GM04504 (cell line): ENCODE measurements around the gene BCL2L13.
A peak's percentile ranks its signal among the peaks of the same experiment; 100 is the strongest.
"Not testable (repeated sequence)": the region's sequence is repeated elsewhere in the genome, so short reads cannot be mapped to it uniquely, and the experiment has no call there.

Experiments used
- DNase-seq: peaks from one replicate; pipeline ENCODE4 v3.0.0-alpha.2; 2012; ENCODE audit warnings: low read depth

The BCL2L13 gene

DNA sequence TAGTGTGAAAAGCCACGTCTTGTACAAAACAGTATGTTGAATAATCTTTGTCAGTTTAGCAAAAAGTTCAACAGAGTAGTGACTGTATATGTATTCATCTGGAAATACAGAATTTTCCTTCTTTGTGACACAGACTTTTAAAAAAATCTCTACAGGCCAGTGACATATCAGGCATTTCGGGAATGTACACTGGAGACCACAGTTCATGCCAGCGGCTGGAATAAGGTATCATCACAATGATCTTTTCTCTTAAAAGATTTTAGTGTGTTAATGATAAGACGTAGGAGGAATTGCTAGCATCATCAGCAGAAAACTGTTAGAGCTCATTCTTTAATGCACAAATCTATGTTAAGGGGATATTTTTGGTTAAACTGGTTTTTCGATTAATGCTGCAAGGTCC lies 57.4 kb downstream of the BCL2L13 start:
- DNase-seq, result no peak

GRCh38 chr22:17697196-17697595 lies 58.6 kb downstream of the BCL2L13 start:
- DNase-seq, result not testable (repeated sequence)

GRCh38 chr22:17698276-17698675 lies 59.7 kb downstream of the BCL2L13 start:
- not testable (repeated sequence) for DNase-seq

DNA sequence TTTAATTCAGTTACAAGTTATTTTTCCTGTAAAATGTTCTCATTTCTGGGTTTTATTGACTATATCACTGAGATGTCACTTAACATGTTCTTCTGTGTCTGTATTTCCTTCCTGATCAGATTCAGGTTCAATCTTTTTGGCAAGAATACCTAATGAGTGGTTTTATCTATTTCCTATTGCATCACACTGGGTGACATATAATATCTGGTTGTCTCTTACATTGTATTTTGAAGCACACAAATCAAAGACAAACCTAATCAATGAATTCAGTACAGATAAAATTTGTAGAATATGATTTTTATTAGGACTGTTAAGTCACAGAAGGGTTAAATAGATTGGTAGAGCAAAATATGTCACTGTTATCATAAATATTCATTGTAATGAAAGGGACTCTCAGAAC lies 60.4 kb downstream of the BCL2L13 start:
- no peak for DNase-seq

- no peak for DNase-seq
These were observed 61.3 kb downstream of the BCL2L13 start for GRCh38 chr22:17699696-17700340.

DNA sequence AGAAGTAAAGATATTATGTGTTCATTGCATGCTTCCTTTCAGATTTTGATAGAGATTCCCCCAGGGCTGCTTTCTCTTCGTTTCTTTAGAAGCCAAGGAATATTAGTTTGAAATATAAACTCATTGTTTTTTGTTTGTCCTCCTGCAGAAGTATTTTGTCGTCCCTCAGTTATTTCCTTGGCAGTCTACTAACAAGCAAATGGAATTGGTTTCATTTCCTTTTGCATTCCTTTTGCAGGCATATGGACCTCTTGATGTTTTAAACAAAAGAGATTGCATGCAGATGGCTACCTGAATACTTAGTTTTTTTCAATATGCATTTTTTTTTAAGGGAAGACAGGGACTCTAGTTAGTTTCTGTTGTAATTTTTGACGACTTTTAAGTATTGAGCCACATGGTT lies 62.2 kb downstream of the BCL2L13 start:
- no peak for DNase-seq

DNA sequence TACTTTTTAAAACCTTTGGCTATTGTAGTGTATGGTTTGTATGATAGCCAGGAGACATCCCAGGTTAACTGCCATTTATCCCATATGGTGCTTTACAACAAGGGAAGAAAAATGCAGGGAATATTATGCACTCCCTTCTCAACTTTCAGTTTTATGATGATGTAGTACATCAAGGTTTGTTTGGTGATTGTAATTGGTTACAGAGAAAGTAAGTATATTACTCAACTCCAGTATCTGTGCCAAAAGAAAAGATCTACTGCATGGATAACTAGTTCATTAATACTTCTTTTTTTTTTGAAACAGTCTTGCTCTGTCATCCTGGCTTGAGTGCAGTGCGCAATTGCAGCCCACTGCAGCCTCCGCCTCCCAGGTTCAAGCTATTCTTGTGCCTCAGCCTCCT lies 65.3 kb downstream of the BCL2L13 start:
- no peak for DNase-seq

- DNase-seq, result no peak
These were observed 67.0 kb downstream of the BCL2L13 start for GRCh38 chr22:17705546-17705945.

DNA sequence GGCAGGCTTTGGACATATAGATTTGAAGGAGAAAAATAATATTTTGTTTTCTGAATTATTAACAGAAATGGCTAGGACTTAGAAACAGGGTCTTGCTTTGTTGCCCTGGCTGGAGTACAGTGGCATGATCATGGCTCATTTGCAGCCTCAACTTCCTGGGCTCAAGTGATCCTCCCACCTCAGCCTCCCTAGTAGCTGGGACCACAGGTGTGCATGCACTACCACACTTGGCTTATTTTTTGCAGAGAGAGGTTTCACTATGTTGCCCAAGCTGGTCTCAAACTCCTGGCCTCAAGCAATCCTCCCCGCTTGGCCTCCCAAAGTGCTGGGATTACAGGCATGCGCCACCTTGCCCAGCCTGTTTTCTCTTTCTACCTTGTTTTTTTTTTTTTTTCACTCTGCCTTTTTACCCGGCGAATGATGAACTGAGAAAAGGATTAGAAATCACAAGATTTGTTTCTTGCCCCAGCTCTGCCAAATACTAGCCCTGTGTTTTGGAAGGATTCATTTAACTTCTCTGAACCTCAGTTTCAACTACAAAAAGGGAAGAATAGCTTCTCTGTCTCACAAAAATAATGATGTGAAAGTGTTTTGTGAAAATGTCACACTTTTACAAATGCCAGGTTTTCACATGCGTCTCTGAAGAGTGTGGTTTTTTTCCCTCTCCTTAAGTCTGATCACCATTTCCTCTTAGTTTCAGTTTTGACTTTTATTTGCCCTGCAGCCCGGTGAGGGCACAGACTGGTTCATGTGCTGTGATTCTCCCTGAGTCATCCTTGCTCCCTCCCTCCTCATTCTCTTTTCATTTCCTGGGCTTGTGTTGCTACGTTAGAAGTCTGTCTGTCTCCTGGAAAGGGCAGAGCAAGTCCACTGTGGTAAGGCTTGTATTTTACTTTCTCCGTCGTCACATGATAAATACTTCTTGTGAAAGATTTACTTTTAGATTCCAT lies 67.7 kb downstream of the BCL2L13 start:
- peak; percentile 84 for DNase-seq

GRCh38 chr22:17706947-17707346 lies 68.4 kb downstream of the BCL2L13 start:
- DNase-seq, result no peak

- no peak for DNase-seq
These were observed 69.0 kb downstream of the BCL2L13 start for GRCh38 chr22:17707526-17707925.

GRCh38 chr22:17710023-17710422 lies 71.5 kb downstream of the BCL2L13 start:
- no peak for DNase-seq

GRCh38 chr22:17712441-17712840 lies 73.9 kb downstream of the BCL2L13 start:
- no peak for DNase-seq

DNA sequence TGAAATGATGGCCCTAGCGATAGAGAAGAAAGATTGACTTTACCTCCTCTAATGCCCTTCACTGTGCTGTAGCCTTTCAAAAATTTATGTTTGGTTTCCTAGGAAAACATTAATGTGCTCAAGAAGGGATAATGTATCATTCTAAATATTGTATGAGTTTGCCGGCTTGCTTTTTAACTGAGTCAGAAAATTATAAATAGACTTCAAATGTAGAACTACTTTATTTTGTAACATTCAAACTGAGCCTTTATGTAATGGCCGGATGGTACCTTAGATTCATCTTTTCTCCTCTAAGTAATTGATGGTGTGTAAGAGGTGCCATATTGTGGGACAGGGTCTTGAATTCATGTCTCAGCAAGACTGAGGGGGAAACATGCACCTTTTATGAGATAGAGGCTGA lies 78.0 kb downstream of the BCL2L13 start:
- no peak for DNase-seq

GRCh38 chr22:17717708-17718107 lies 79.2 kb downstream of the BCL2L13 start:
- DNase-seq, result no peak

DNA sequence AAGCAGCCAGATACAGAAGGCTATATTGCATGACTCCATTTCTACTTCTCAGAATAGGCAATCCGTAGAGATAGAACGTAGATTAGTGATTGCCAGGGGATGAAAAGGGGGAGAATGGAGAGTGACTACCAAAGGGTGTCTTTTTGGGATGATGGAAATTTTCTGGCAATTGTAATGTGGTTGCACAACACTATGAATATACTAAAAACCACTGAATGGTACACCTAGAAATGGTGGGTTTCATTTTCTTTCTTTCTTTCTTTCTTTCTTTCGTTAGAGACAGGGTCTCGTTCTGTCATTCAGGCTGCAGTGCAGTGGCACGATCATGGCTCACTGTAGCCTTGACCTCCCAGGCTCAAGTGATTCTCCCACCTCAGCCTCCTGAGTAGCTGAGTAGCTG lies 81.4 kb downstream of the BCL2L13 start:
- DNase-seq, result no peak

GRCh38 chr22:17724241-17724640 lies 85.7 kb downstream of the BCL2L13 start:
- no peak for DNase-seq

DNA sequence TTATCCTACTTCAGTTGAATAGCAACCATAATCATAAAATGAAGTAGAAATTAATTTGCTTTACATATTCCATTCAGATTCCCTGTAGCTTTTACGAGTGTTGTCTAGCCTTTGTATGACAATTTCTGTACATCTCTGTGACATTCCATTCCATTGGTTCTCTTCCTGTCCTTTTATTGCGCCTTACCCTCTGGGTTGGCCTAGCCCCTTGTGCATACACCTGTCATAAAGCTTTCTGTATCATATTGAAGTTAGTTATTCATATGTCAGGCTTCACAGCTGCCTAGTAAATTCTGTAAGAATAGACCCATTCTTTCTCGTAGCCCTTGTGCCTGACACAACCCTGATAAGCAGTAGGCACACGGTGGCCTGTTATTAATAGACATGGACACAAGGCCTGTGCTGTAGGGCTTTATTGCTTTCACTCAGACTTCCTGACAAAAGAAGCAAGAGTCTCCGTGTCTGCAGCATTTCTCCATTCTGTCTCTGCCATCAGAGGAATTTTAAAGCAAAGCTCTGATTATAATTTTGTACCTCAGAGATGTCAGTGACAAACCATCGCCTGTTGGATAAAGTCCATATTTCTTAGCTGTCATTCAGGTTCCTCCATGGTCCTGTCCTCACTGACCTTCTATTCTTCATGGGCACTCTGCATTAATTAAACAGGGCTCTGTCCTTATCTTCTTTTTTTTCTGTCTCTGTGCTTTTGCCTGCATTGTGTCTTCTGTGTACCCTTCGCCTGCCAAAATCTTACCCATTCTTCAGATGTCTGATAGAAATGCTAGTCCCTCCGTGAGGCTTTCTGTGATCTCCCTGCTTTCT lies 86.3 kb downstream of the BCL2L13 start:
- DNase-seq, result no peak

- no peak for DNase-seq
These were observed 86.9 kb downstream of the BCL2L13 start for GRCh38 chr22:17725500-17725796.

DNA sequence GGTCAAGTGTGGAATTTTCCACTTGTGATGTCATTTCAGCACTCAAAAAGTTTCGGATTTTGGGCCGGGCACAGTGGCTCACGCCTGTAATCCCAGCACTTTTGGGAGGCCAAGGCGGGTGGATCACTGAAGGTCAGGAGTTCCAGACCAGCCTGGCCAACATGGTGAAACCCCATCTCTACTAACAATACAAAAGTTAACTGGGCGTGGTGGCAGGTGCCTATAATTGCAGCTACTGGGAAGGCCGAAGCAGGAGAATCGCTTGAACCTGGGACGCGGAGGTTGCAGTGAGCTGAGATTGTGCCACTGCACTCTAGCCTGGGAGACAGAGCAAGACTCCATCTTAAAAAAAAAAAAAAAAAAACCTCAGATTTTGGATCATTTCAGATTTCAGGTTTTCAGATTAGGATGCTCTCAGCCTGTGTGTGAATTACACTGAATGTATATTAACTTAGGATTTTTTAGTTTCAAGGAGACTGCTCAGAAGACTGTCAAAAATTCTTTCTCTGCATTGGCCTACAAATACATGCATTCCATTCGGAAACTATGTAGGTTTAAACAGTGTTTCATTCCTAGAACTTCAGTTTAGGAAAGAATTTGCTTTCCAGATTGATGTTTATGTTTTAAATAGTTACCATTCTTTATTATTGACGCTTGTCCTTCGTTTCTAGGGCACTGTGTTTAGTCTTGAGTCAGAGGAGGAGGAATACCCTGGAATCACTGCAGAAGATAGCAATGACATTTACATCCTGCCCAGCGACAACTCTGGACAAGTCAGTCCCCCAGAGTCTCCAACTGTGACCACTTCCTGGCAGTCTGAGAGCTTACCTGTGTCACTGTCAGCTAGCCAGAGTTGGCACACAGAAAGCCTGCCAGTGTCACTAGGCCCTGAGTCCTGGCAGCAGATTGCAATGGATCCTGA lies 87.7 kb downstream of the BCL2L13 start:
- DNase-seq, result no peak
